ENCODE measurements around the gene SNHG17.
"Not testable (repeated sequence)": the region's sequence is repeated elsewhere in the genome, so short reads cannot be mapped to it uniquely, and the experiment has no call there.

The SNHG17 gene

GRCh38 chr20:38418509-38419204, 16.5 kb downstream of the SNHG17 start:
- DNase-seq: no peak

GRCh38 chr20:38414769-38415450, 20.2 kb downstream of the SNHG17 start:
- DNase-seq: no peak

GRCh38 chr20:38412877-38413577, 22.1 kb downstream of the SNHG17 start:
- DNase-seq: no peak

GRCh38 chr20:38407822-38408221, 27.3 kb downstream of the SNHG17 start:
- not testable (repeated sequence) for DNase-seq

- DNase-seq: no peak
Observed at GRCh38 chr20:38407321-38407720, 27.8 kb downstream of the SNHG17 start.

GRCh38 chr20:38406476-38406875, 28.7 kb downstream of the SNHG17 start:
- no peak for DNase-seq

GRCh38 chr20:38405132-38405531, 30.0 kb downstream of the SNHG17 start:
- DNase-seq: no peak

- DNase-seq: no peak
Observed at GRCh38 chr20:38404016-38404415, 31.1 kb downstream of the SNHG17 start.

- no peak for DNase-seq
Observed at GRCh38 chr20:38402816-38403215, 32.3 kb downstream of the SNHG17 start.

GRCh38 chr20:38402089-38402488, 33.0 kb downstream of the SNHG17 start:
- DNase-seq: no peak

- not testable (repeated sequence) for DNase-seq
Observed at GRCh38 chr20:38395751-38396395, 39.3 kb downstream of the SNHG17 start.

GRCh38 chr20:38395165-38395564, 40.0 kb downstream of the SNHG17 start:
- DNase-seq: no peak

- no peak for DNase-seq
Observed at GRCh38 chr20:38393259-38393658, 41.9 kb downstream of the SNHG17 start.

- DNase-seq: no peak
Observed at GRCh38 chr20:38392356-38392755, 42.8 kb downstream of the SNHG17 start.

- no peak for DNase-seq
Observed at GRCh38 chr20:38387953-38388352, 47.2 kb downstream of the SNHG17 start.

- DNase-seq: no peak
Observed at GRCh38 chr20:38386851-38387250, 48.3 kb downstream of the SNHG17 start.

- DNase-seq: no peak
Observed at GRCh38 chr20:38386004-38386403, 49.1 kb downstream of the SNHG17 start.

GRCh38 chr20:38383147-38383546, 52.0 kb downstream of the SNHG17 start:
- DNase-seq: no peak

GRCh38 chr20:38377838-38378237, 57.3 kb downstream of the SNHG17 start:
- not testable (repeated sequence) for DNase-seq

- no peak for DNase-seq
Observed at GRCh38 chr20:38377039-38377685, 58.0 kb downstream of the SNHG17 start.

GRCh38 chr20:38373898-38374297, 61.2 kb downstream of the SNHG17 start:
- DNase-seq: no peak

GRCh38 chr20:38373231-38373867, 61.8 kb downstream of the SNHG17 start:
- DNase-seq: no peak
